ENCODE measurements around the gene VWA8.

DNA sequence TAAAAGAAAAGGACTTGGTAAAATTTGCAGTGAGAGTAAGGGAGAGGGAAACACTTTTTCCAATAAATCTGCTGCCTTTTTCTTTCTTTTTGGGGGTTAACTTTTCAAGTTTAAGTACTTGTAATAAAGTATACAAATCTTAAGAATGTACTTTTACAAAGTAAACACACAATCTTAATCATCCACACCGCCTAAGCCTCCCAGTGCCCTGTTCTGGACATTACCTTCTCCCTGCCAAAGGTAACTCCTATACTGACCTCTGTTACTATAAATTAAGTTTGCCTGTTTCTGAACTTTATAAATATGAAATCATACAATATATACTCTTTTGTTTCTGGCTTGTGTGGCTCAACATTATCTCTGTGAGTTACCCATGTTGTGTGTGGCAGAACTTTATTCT is 365.6 kb downstream of the VWA8 start:
- no peak for TF ChIP-seq CTCF (conservative IDR thresholded peaks at IDR 0.05)
- TF ChIP-seq ZFX (IDR thresholded peaks at IDR 0.05), result no peak

Measured in C4-2B (cell line).